Fibroblast of skin of back (primary cell): ENCODE measurements around the gene HSPH1. TPM values are rescaled to one million over a fixed set of nuclear protein-coding genes. Genes with fewer than 3 reads are reported as not detected.

Source experiments
- DNase-seq: peaks from one replicate; pipeline ENCODE4 v3.0.0-alpha.2; 2013
- polyA plus RNA-seq, 2 experiments: library from polyadenylated mRNA; unstranded; fragments of 120-200 nt; gene quantifications; one replicate each; pipeline ENCODE4 v1.2.1, GENCODE V29; 2013; ENCODE audit not compliant: insufficient read length in 2 of 2

HSPH1 gene
- 87.9 TPM for polyA plus RNA-seq (2013, experiment 1 of 2; ENCODE audit: insufficient read length)
- 41.8 TPM for polyA plus RNA-seq (2013, experiment 2 of 2; ENCODE audit: insufficient read length)

GRCh38 chr13:31161557-31162150, at the start of gene HSPH1:
HSPH1 (minus strand) TSS chr13:31161904; CDS start chr13:31161582, 322 bp downstream.
- peak; percentile 98 for DNase-seq

- no peak for DNase-seq
Measured at GRCh38 chr13:31209841-31210210, 48.1 kb upstream of the HSPH1 start.

- peak; percentile 73 for DNase-seq
Measured at GRCh38 chr13:31209172-31209840, 47.6 kb upstream of the HSPH1 start.

GRCh38 chr13:31208559-31209122, 46.9 kb upstream of the HSPH1 start:
- no peak for DNase-seq

GRCh38 chr13:31207661-31208552, 46.2 kb upstream of the HSPH1 start:
- peak; percentile 48 for DNase-seq

- DNase-seq = peak; percentile 81
Measured at GRCh38 chr13:31204592-31204991, 42.9 kb upstream of the HSPH1 start.

GRCh38 chr13:31201341-31202031, 39.8 kb upstream of the HSPH1 start:
- DNase-seq = peak; percentile 46

GRCh38 chr13:31200637-31200971, 38.9 kb upstream of the HSPH1 start:
- peak; percentile 55 for DNase-seq

GRCh38 chr13:31199849-31200636, 38.3 kb upstream of the HSPH1 start, which contains the start of gene B3GLCT:
B3GLCT (plus strand) TSS chr13:31199975; CDS start chr13:31200085, 110 bp downstream.
- DNase-seq = peak; percentile 78

- no peak for DNase-seq
Measured at GRCh38 chr13:31199527-31199848, 37.8 kb upstream of the HSPH1 start.

- DNase-seq = no peak
Measured at GRCh38 chr13:31198519-31198918, 36.8 kb upstream of the HSPH1 start.

GRCh38 chr13:31196992-31197391, 35.3 kb upstream of the HSPH1 start:
- DNase-seq = no peak

GRCh38 chr13:31195616-31196015, 33.9 kb upstream of the HSPH1 start:
- peak; percentile 23 for DNase-seq

- DNase-seq = no peak
Measured at GRCh38 chr13:31192306-31192705, 30.6 kb upstream of the HSPH1 start.

GRCh38 chr13:31191748-31192147, 30.0 kb upstream of the HSPH1 start:
- no peak for DNase-seq

- DNase-seq = no peak
Measured at GRCh38 chr13:31184981-31185645, 23.4 kb upstream of the HSPH1 start.

GRCh38 chr13:31184451-31184850, 22.7 kb upstream of the HSPH1 start:
- no peak for DNase-seq

GRCh38 chr13:31182987-31183386, 21.3 kb upstream of the HSPH1 start:
- DNase-seq = no peak

GRCh38 chr13:31179754-31180153, 18.1 kb upstream of the HSPH1 start:
- DNase-seq = no peak

- DNase-seq = no peak
Measured at GRCh38 chr13:31179241-31179640, 17.5 kb upstream of the HSPH1 start.
